Sigmoid colon (tissue), 7 donors: Measurements from ENCODE around the gene MLF2. TPM values are rescaled to one million over a fixed set of nuclear protein-coding genes. Genes with fewer than 3 reads are reported as not detected.

Experiments used
- DNase-seq: peaks from one replicate; pipeline ENCODE4 v3.0.0-alpha.2; 2019
- H3K27ac ChIP-seq, 4 donors: fragments of 200-600 bp; sonication (generic); one replicate each; pipeline ENCODE4 v1.5.1; 2016 to 2019; ENCODE audit warnings: mild to moderate bottlenecking in 1 of 4
- H3K27me3 ChIP-seq, 3 donors: fragments of 200-600 bp; sonication (generic); one replicate each; pipeline ENCODE4 v1.5.1; 2019; ENCODE audit warnings: mild to moderate bottlenecking in 1 of 3
- H3K36me3 ChIP-seq, 4 donors: fragments of 200-600 bp; sonication (generic); one replicate each; pipeline ENCODE4 v1.5.1; 2016 to 2019
- H3K4me1 ChIP-seq, 4 donors: fragments of 200-600 bp; sonication (generic); one replicate each; pipeline ENCODE4 v1.5.1; 2017 to 2019
- H3K4me3 ChIP-seq, 4 donors: fragments of 200-600 bp; sonication (generic); one replicate each; pipeline ENCODE4 v1.5.1; 2017 to 2019; ENCODE audit warnings: mild to moderate bottlenecking in 2 of 4, moderate library complexity in 1 of 4
- H3K9me3 ChIP-seq, 4 donors: fragments of 200-600 bp in 3 of 4; sonication (generic) in 3 of 4; one replicate each; pipeline versions ENCODE4 v1.5.1 to v1.6.1; 2013 to 2019
- EP300 ChIP-seq, 4 donors: sonication (generic); formaldehyde crosslinking; IDR thresholded peaks; one replicate each; pipeline ENCODE4 v1.6.1; 2017; ENCODE audit warnings: antibody characterized with exemption in 4 of 4
- POLR2A ChIP-seq, 2 donors: fragments of 450-650 bp; IDR thresholded peaks; one replicate each; pipeline ENCODE4 v1.6.1; 2016; ENCODE audit warnings: antibody characterized with exemption in 2 of 2, mild to moderate bottlenecking in 2 of 2, moderate library complexity in 2 of 2
- POLR2AphosphoS5 ChIP-seq, 4 donors: sonication (generic); formaldehyde crosslinking; IDR thresholded peaks; one replicate each; pipeline ENCODE4 v1.6.1; 2017; ENCODE audit warnings: antibody characterized with exemption in 4 of 4
- WGBS, 2 donors: extraction: QIAGEN DNeasy Blood & Tissue Kit; methylation state at CpG; one replicate each; pipeline ENCODE4 v1.1.7; 2013; 5-methylcytosine and 5-hydroxymethylcytosine counted together
- intact Hi-C: fragments of 100-400 bp; cut with DNase I; formaldehyde crosslinking; loops from one replicate; pipeline ENCODE4 v1.15.1; 2023
- polyA plus RNA-seq, 3 donors: library from polyadenylated mRNA; stranded (reverse); fragments of 200-250 nt; gene quantifications; one replicate each; pipeline ENCODE4 v1.2.3, GENCODE V29; 2013
- total RNA-seq, 4 donors: library from RNA; depleted of rRNA; stranded (reverse); fragments of >200 nt; gene quantifications; one replicate each; pipeline ENCODE4 v1.1.0, GENCODE V29; 2016
- TF ChIP-seq, protein P1 (sequence below), 4 experiments: fragments of 450-650 bp in 3 of 4; fragments of 200-600 bp in 1 of 4; IDR thresholded peaks; one replicate each; pipeline ENCODE4 v1.5.1; 2016 to 2019; ENCODE audit warnings: antibody characterized with exemption in 4 of 4, mild to moderate bottlenecking in 3 of 4, moderate library complexity in 2 of 4
- donor health status: healthy with polysubstance abuse.
- donor health status: Bipolar disorder and iron deficiency.
- donor health status: healthy.

The MLF2 gene
- total and polyA plus RNA-seq, 7 donors = 148 to 220 (median 159) TPM

GRCh38 chr12:6729186-6729585, 23.8 kb downstream of the MLF2 start:
- no peak for DNase-seq
- H3K4me1 ChIP-seq = peaks cover 0 to 15% (median 14%) of the 10 kb centered on the region in 4 donors
- no peaks in the 10 kb centered on the region for H3K9me3 ChIP-seq
- H3K4me3 ChIP-seq = no peak overlapping the region
- 96% methylated on average over 18 of the region's 18 CpGs for WGBS, 2 donors
- no peak overlapping the region for H3K27ac ChIP-seq
- intact Hi-C loops = no loop called here
- TF ChIP-seq POLR2A (IDR thresholded peaks at IDR 0.05) (no peak), EP300 (IDR thresholded peaks at IDR 0.05) (no peak), POLR2AphosphoS5 (IDR thresholded peaks at IDR 0.05) (no peak)
- TF ChIP-seq, protein P1, sequence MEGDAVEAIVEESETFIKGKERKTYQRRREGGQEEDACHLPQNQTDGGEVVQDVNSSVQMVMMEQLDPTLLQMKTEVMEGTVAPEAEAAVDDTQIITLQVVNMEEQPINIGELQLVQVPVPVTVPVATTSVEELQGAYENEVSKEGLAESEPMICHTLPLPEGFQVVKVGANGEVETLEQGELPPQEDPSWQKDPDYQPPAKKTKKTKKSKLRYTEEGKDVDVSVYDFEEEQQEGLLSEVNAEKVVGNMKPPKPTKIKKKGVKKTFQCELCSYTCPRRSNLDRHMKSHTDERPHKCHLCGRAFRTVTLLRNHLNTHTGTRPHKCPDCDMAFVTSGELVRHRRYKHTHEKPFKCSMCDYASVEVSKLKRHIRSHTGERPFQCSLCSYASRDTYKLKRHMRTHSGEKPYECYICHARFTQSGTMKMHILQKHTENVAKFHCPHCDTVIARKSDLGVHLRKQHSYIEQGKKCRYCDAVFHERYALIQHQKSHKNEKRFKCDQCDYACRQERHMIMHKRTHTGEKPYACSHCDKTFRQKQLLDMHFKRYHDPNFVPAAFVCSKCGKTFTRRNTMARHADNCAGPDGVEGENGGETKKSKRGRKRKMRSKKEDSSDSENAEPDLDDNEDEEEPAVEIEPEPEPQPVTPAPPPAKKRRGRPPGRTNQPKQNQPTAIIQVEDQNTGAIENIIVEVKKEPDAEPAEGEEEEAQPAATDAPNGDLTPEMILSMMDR (IDR thresholded peaks at IDR 0.05) = no peak
- H3K27me3 ChIP-seq = no peaks in the 10 kb centered on the region
- peaks cover 23 to 63% (median 38%) of the 10 kb centered on the region in 4 donors for H3K36me3 ChIP-seq

GRCh38 chr12:6725350-6725749, 27.6 kb downstream of the MLF2 start:
- H3K27ac ChIP-seq = no peak overlapping the region
- peaks cover 0 to 15% (median 14%) of the 10 kb centered on the region in 4 donors for H3K4me1 ChIP-seq
- no peak for TF ChIP-seq POLR2A (IDR thresholded peaks at IDR 0.05)
- no peak for TF ChIP-seq EP300 (IDR thresholded peaks at IDR 0.05)
- TF ChIP-seq, protein P1 (IDR thresholded peaks at IDR 0.05) = no peak
- TF ChIP-seq POLR2AphosphoS5 (IDR thresholded peaks at IDR 0.05) = no peak
- no peak overlapping the region for H3K4me3 ChIP-seq
- WGBS, 2 donors = 95% methylated on average over 7 of the region's 7 CpGs
- no peak for DNase-seq
- peaks cover 12 to 37% (median 24%) of the 10 kb centered on the region in 4 donors for H3K36me3 ChIP-seq
- no peaks in the 10 kb centered on the region for H3K9me3 ChIP-seq
- intact Hi-C loops = no loop called here
- H3K27me3 ChIP-seq = no peaks in the 10 kb centered on the region

GRCh38 chr12:6724409-6724797, 28.5 kb downstream of the MLF2 start:
- intact Hi-C loops = loop anchor here (5.0 kb wide), 1 partner anchor 62 kb away; the partner anchor contains the start of gene ING4
- TF ChIP-seq EP300 (IDR thresholded peaks at IDR 0.05) (no peak), POLR2AphosphoS5 (IDR thresholded peaks at IDR 0.05) (no peak), POLR2A (IDR thresholded peaks at IDR 0.05) (no peak)
- TF ChIP-seq, protein P1 (IDR thresholded peaks at IDR 0.05) = no peak

GRCh38 chr12:6723607-6724408, 29.1 kb downstream of the MLF2 start, which contains the start of gene COPS7A:
COPS7A (plus strand) TSS chr12:6724046; CDS start chr12:6724657, 611 bp downstream.
- intact Hi-C loops = loop anchor here (1.0 to 5.0 kb wide), 2 partner anchors 35 to 62 kb away; partner anchors contain the start of genes ING4 and ZNF384
- Histone ChIP-seq H3K4me3 (peak within 1 kb of the TSS; percentile 52 to 67 (median 55)), H3K27me3 (no peaks in the 10 kb centered on the region), H3K4me1 (peaks cover 0 to 15% (median 14%) of the 10 kb centered on the region in 4 donors), H3K27ac (peak within 1 kb of the TSS; percentile 80 to 86 (median 84)), H3K9me3 (no peaks in the 10 kb centered on the region), H3K36me3 (peaks cover 3 to 22% (median 13%) of the 10 kb centered on the region in 4 donors)
- TF ChIP-seq POLR2A (IDR thresholded peaks at IDR 0.05) = peak; percentile 13 to 52
- TF ChIP-seq EP300 (IDR thresholded peaks at IDR 0.05) = peak in 1 of 4 donors; percentile 19
- TF ChIP-seq, protein P1 (IDR thresholded peaks at IDR 0.05) = no peak
- TF ChIP-seq POLR2AphosphoS5 (IDR thresholded peaks at IDR 0.05) = peak; percentile 46 to 85 (median 77)
- DNase-seq = peak; percentile 99
- 0 to 1% methylated on average over 49 of the region's 49 CpGs for WGBS, 2 donors

More at GRCh38 chr12:6724409-6724797, 28.5 kb downstream of the MLF2 start:
- 14 to 43% methylated on average over 10 of the region's 10 CpGs for WGBS, 2 donors
- Histone ChIP-seq H3K9me3 (no peaks in the 10 kb centered on the region), H3K36me3 (peaks cover 5 to 28% (median 16%) of the 10 kb centered on the region in 4 donors), H3K4me1 (peaks cover 0 to 15% (median 14%) of the 10 kb centered on the region in 4 donors), H3K4me3 (peak overlapping the region; percentile 52 to 67 (median 55)), H3K27ac (peak overlapping the region; percentile 80 to 86 (median 84)), H3K27me3 (no peaks in the 10 kb centered on the region)
- peak; percentile 72 for DNase-seq
